Measurements from ENCODE around the gene TMEM223.
"Not testable (repeated sequence)": the region's sequence is repeated elsewhere in the genome, so short reads cannot be mapped to it uniquely, and the experiment has no call there.

The TMEM223 gene

DNA sequence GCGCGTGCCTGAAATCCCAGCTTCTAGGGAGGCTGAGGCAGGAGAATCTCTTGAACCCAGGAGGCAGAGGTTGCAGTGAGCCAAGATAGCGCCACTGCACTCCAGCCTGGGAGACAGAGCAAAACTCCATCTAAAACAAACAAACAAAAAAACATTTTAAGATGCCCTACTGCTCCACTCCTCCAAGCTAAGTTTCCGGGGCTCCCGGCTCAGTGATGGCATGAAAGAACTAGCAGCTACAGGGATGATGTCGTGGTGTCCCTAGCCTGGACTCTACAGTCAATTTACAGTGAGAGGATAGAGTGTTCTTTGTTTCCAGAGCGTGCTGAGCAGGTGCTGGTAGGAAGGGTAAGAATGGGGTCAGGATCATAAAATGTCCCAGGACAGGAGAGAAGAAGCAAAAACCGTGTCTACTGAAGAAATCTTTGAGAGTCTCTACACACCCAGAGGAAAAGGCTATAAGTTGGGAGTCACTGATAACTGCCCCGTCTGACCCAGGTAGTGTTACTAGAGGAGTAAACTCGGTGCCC lies 36.7 kb downstream of the TMEM223 start:
- no peak for FAIRE-seq
- DNase-seq (ENCODE audit: insufficient read length, low spot score), result no peak

DNA sequence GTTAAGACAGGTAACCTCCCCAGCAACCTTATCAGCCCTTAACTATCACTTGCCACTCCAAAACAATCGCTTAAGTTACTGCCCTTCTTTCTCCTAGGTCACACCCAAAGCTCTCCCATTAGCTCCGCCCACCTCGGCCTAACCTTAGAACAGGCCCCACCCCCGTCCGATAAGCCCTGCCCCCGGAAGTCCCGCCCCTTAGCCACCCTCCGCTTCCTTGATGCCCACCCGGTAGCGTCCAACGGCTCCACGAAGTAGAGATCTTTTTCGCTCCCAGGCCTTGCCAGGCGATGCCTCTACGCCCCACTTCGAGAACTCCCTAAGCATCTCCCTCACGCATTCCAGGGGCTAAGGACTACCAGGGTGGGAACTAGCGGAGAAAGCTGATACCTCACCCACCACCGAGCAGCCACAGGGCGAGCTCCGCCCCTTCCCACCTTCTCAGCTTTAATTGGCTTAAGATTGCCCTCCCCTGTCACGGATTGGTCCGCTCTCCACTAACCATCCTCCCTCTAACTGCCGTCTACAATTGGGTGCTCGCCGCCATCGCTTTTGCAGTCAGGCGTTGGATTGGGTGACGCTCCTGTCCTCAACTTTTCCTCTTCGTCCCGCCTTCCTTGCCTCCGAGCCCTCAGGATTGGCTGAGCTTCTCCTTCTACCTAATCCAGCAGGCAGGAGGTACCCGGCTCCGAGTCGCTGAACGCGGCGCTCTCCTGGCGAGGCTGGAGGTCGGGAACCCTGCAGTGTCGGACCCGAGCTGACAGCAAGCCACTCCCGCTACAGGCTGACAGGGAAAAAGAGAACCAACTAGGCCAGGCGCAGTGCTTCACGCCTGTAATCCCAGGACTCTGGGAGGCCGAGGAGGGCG lies 37.8 kb downstream of the TMEM223 start, which contains the start of gene ZBTB3:
TSS of gene ZBTB3 (minus strand) at position 425 of the 868 bp plus-strand sequence. CDS start 496 bp downstream, outside the sequence.
- DNase-seq (ENCODE audit: insufficient read length, low spot score) (peak; percentile 85), FAIRE-seq (peak; percentile 99)

DNA sequence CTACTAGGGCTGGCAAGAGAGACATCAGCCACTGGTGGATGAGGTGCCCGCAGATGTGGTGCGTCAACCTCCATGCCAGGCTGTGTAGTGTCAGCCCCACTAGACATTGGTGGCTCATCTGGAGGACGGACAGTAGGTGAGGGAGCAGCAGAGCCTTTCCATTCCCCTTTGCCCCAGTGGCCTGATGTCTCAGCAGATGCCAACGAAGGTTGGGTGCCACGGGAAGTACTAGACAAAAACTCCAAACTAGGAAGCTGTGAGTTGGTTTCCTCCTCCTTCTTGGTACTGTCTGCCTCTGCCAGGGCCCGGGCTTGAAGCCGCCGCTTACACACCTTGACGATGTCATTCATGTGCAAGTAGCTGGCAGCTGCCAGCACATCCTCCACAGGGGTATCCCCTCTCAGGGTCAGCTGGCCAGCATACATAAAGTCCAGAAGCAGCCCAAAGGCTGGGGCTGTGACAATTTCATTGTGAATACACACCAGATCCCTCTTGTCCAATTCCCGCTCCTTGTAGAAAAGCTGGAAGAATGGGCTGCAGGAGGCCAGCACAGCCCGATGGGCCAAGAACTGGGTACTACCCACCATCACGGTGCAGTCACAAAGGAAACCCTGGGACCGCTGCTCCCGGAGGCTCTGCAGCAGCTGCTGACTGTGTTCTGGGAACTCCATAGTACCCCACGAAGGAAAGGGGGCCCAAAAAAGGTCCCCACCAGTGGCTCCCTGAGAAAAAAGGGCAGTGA lies 38.6 kb downstream of the TMEM223 start:
- DNase-seq (ENCODE audit: insufficient read length, low spot score) (no peak), FAIRE-seq (no peak)

DNA sequence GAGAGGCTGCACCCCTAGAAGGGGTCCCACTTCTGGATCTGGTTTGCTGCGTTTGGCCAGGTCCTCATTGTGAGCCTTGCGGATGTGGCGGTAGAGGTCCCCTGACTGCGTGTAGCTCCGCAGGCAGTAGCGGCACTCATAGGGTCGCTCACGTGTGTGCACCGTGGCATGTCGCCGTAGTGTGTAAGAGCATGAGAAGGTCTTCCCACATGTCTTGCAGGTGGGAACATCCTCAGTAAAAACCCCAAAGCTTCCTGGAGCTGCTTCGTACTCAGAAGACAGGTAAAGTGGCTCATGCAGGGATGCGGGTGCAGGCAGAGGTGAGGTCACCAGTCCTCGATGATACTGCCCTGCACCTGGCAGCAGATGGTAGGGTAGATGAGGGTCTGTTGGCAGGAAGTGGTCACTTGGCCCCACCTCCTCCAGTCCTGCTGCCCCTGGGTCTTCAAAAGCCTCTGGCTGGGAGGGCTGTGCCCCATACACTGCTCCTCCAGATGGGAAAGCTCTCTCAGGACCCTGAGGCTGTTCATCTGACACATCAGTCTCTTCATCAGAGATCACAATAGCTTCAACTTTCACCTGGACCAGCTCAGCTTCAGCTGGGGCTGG lies 39.5 kb downstream of the TMEM223 start:
- FAIRE-seq, result no peak
- no peak for DNase-seq (ENCODE audit: insufficient read length, low spot score)

DNA sequence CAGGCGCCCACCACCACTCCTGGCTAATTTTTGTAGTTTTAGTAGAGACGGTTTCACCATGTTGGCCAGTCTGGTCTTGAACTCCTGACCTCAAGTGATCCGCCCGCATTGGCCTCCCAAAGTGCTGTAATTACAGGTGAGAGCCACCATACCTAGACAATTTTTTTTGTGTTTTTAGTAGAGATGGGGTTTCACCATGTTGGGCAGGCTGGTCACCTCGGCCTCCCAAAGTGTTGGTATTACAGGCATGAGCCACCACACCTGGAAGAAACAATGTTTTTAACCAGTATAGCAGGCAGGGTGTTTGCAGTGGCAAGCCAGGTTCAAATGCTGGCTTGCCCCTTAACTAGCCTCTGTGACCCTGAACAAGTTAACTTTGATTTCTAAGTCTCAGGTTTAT lies 41.9 kb downstream of the TMEM223 start:
- DNase-seq (ENCODE audit: insufficient read length, low spot score), result not testable (repeated sequence)

DNA sequence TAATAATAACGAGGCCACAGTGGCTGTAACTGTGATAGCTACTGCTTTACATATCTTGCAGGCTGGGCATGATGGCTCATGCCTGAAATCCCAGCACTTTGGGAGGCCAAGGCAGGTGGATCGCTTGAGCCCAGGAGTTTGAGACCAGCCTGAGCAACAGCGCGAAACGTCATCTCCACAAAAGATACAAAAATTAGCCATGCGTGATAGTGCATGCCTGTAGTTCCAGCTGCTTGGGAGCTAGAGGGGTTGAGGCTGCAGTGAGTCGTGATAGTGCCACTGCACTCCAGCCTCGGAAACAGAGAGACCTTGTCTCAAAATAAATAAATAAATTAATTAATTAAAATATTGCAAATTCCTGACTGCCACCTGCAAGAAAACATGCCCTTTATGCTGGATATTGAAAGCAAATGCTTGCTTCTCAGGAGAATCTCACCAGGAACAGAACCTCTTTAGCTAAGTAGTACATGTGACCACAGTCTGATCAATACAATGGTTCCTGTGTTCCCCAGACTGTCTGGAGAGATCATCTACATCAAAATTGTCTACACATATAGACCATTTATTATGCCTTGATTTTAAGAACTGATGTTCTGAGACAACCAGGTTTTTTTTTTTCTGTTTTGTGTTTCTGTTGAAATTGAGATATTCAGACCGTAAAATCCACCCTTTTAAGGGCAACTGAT lies 44.2 kb downstream of the TMEM223 start:
- no peak for FAIRE-seq

More for the DNA sequence above, 41.9 kb downstream of the TMEM223 start:
- FAIRE-seq, result not testable (repeated sequence)

More for the DNA sequence above, 44.2 kb downstream of the TMEM223 start:
- no peak for DNase-seq (ENCODE audit: insufficient read length, low spot score)
